ENCODE measurements around the gene CLIP2. TPM values are rescaled to one million over a fixed set of nuclear protein-coding genes. Genes with fewer than 3 reads are reported as not detected.
A peak's percentile ranks its signal among the peaks of the same experiment; 100 is the strongest.

The CLIP2 gene
- polyA plus RNA-seq, 1 of the 3 experiments (the other 2 are of a cell fraction): 14.3 TPM

DNA sequence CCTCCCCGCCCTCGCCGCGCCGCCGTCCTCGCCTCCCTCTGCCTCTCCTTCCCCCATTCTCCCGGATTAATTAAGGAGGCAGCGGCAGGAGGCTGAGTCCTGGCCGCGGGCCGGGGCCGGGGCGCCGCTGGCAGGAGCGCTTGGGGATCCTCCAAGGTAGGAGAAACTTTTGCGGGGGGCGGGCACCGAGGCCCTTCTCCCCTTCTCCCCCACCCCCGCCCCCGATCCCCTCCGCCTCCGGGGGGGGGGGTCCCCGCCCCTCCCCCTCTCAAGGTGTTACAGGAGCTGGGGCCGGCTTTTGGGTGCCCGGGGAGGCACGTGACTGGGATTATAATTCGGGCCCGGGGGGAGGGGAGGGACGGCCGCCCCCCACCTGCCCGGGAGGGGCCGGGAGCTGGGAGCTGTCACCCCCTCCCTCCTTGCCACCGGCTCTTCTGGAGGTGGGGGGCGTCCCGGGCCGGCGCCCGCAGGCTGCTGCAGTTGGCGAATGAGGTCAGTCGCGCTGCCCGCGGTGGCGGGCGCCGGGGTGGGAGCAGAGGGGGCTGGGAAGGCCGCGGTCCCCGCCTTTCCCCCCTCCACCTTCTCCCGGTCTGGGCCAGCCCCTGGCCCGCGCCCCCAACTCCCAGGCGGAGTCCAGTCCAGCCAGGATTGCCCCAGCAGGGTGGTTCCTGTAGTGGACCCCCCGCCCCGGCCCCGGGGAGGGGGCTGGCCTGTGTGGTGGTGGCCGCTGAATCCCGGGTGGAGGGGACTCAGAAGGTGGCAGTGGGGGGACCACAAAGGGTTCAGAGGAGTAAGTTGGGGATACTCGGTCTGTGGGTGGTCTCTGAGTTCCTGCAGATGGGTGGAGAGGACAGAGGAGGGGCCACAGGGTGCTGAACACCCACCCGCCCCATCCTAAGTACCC is 165.1 kb downstream of the CLIP2 start:
- TF ChIP-seq TEAD4 (IDR thresholded peaks at IDR 0.05; ENCODE audit: borderline replicate concordance, insufficient read depth) (no peak), RCOR1 (IDR thresholded peaks at IDR 0.05; ENCODE audit: low read length) (no peak), SMC3 (IDR thresholded peaks at IDR 0.05; ENCODE audit: low read depth, low read length) (no peak), CHD2 (IDR thresholded peaks at IDR 0.05; ENCODE audit: low read length, partially characterized antibody) (peak; percentile 11), JUND (IDR thresholded peaks at IDR 0.05) (no peak), RXRA (IDR thresholded peaks at IDR 0.05; ENCODE audit: borderline replicate concordance, low read depth) (no peak), EP300 (IDR thresholded peaks at IDR 0.05; ENCODE audit: borderline replicate concordance in 1 of 2, low read depth in 1 of 2, low read length in 1 of 2) (no peak), EZH2phosphoT487 (IDR thresholded peaks at IDR 0.05; ENCODE audit: borderline replicate concordance, low read depth) (no peak), TAF1 (IDR thresholded peaks at IDR 0.05; ENCODE audit: borderline replicate concordance, low read depth, low read length) (0 out of 2 replicates have a peak, but pooled peaks have one; percentile 21), FOSL2 (IDR thresholded peaks at IDR 0.05; ENCODE audit: borderline replicate concordance, low read depth) (no peak), NFIC (IDR thresholded peaks at IDR 0.05; ENCODE audit: borderline replicate concordance) (0 out of 2 replicates have a peak, but pooled peaks have one; percentile 3), SIN3A (IDR thresholded peaks at IDR 0.05; ENCODE audit: borderline replicate concordance, low read depth, low read length) (no peak), MEF2A (IDR thresholded peaks at IDR 0.05; ENCODE audit: borderline replicate concordance, low read depth) (no peak)
- TF ChIP-seq, protein P1, sequence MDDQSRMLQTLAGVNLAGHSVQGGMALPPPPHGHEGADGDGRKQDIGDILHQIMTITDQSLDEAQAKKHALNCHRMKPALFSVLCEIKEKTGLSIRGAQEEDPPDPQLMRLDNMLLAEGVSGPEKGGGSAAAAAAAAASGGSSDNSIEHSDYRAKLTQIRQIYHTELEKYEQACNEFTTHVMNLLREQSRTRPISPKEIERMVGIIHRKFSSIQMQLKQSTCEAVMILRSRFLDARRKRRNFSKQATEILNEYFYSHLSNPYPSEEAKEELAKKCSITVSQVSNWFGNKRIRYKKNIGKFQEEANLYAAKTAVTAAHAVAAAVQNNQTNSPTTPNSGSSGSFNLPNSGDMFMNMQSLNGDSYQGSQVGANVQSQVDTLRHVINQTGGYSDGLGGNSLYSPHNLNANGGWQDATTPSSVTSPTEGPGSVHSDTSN (IDR thresholded peaks at IDR 0.05): no peak
- TF ChIP-seq, protein P2, sequence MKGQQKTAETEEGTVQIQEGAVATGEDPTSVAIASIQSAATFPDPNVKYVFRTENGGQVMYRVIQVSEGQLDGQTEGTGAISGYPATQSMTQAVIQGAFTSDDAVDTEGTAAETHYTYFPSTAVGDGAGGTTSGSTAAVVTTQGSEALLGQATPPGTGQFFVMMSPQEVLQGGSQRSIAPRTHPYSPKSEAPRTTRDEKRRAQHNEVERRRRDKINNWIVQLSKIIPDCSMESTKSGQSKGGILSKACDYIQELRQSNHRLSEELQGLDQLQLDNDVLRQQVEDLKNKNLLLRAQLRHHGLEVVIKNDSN (IDR thresholded peaks at IDR 0.05; ENCODE audit: borderline replicate concordance, low read depth): peak; percentile 77
- TF ChIP-seq, protein P3, sequence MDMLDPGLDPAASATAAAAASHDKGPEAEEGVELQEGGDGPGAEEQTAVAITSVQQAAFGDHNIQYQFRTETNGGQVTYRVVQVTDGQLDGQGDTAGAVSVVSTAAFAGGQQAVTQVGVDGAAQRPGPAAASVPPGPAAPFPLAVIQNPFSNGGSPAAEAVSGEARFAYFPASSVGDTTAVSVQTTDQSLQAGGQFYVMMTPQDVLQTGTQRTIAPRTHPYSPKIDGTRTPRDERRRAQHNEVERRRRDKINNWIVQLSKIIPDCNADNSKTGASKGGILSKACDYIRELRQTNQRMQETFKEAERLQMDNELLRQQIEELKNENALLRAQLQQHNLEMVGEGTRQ (IDR thresholded peaks at IDR 0.05; ENCODE audit: borderline replicate concordance, low read depth, low read length): no peak
- WGBS (ENCODE audit: low lambda C conversion rate): 3% methylated on average over 23 of the region's 61 CpGs
- ChIA-PET POLR2A (interaction anchor here (1.5 kb wide), 1 partner anchor 51 kb away, joined by 3 read pairs; no protein-coding TSS in a partner anchor), CTCF (interaction anchor here (0.9 to 8.3 kb wide), 5 partner anchors 10 to 111 kb away, joined by 3 to 79 read pairs (median 7); no protein-coding TSS in a partner anchor)
- H3K27ac ChIP-seq (ENCODE audit: low read depth in 2 of 2, low read length in 1 of 2): peak overlapping the region; percentile 13 to 83; a peak in 3 of 4 replicates
- H3K79me2 ChIP-seq (ENCODE audit: insufficient read depth): peaks cover 54% of the 10 kb centered on the region; the same call in 1 of the 2 replicates
- no peaks in the 10 kb centered on the region for H3K36me3 ChIP-seq (replicated peaks in 1 of 2; ENCODE audit: control insufficient read depth in 1 of 2, insufficient read depth in 2 of 2, low read length in 1 of 2)
- DNase-seq: peak; percentile 89
- H3K9ac ChIP-seq: peak overlapping the region; percentile 79
- peaks cover 16% of the 10 kb centered on the region for H3F3A ChIP-seq (replicated peaks; ENCODE audit: insufficient read depth)
- H3K4me2 ChIP-seq: peak overlapping the region; percentile 100
- peaks cover 9% of the 10 kb centered on the region; the same call in 1 of the 2 replicates for H4K20me1 ChIP-seq (ENCODE audit: insufficient read depth)
- no peaks in the 10 kb centered on the region for H3K9me3 ChIP-seq
- H3K9me2 ChIP-seq: no peaks in the 10 kb centered on the region
- H3K4me3 ChIP-seq (ENCODE audit: low read depth in 2 of 2, low read length in 1 of 2): peak overlapping the region; percentile 61 to 74
- H2AFZ ChIP-seq (ENCODE audit: low read depth): 0 out of 2 replicates have a peak overlapping the region, but pooled peaks have one; percentile 50
- H3K27me3 ChIP-seq (ENCODE audit: insufficient read depth): no peaks in the 10 kb centered on the region
- H3K4me1 ChIP-seq (ENCODE audit: control insufficient read depth in 1 of 2, insufficient read depth in 2 of 2, low read depth in 1 of 2, low read length in 1 of 2): peaks cover 0 to 10% of the 10 kb centered on the region in 2 experiments; a peak in 1 of 4 replicates
